Measurements from ENCODE around the gene SCN3B. TPM values are rescaled to one million over a fixed set of nuclear protein-coding genes. Genes with fewer than 3 reads are reported as not detected.

The SCN3B gene
- total and polyA plus RNA-seq, 2 of the 4 experiments (the other 2 are of a cell fraction), result under 0.01 to 0.03 TPM

DNA sequence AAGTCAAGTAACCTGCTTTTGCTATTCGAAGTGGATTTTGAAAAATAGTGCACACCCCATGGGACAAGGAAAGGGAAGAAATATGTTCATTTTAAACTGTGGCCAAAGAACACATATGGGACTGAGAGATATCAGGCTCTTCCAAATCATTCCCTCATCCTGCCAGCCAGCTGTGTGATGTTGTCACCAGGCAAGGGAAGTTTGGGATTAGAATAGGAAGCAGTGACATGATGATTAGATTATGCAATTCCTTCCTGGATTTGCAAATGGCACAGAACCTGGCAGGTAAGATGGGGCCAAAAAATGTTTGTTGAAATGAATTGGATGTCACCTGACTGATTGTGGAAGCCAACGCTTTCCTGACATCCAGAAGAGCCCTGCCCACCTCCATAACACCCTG lies 4.9 kb upstream of the SCN3B start:
- WGBS, 2 experiments (ENCODE audit: extremely low coverage in 2 of 2, insufficient read length in 1 of 2), result no CpG with 5 or more reads among the region's 2 CpGs
- TF ChIP-seq ELK1 (IDR thresholded peaks at IDR 0.05; ENCODE audit: borderline replicate concordance, low read depth, low read length) (no peak), RCOR1 (IDR thresholded peaks at IDR 0.05; ENCODE audit: insufficient replicate concordance, low read length) (no peak), MAFK (IDR thresholded peaks at IDR 0.05; ENCODE audit: low read depth, low read length) (no peak), MXI1 (IDR thresholded peaks at IDR 0.05; ENCODE audit: borderline replicate concordance, low read depth, low read length) (no peak), USF2 (IDR thresholded peaks at IDR 0.05; ENCODE audit: low read depth, low read length) (no peak), NFE2L2 (IDR thresholded peaks at IDR 0.05; ENCODE audit: low read depth, low read length) (no peak), BHLHE40 (IDR thresholded peaks at IDR 0.05; ENCODE audit: low read depth, low read length) (no peak), RAD21 (IDR thresholded peaks at IDR 0.05; ENCODE audit: low read length) (no peak), CTCF (conservative IDR thresholded peaks at IDR 0.05; ENCODE audit: low read depth, low read length) (no peak), CEBPB (IDR thresholded peaks at IDR 0.05; ENCODE audit: low read depth, low read length) (no peak), RFX5 (IDR thresholded peaks at IDR 0.05; ENCODE audit: low read depth, low read length) (no peak), SMC3 (IDR thresholded peaks at IDR 0.05; ENCODE audit: low read depth, low read length) (no peak), POLR2A (IDR thresholded peaks at IDR 0.05; ENCODE audit: low read depth, low read length) (no peak), CHD1 (IDR thresholded peaks at IDR 0.05; ENCODE audit: low read depth, low read length) (no peak)
- H2AK9ac ChIP-seq (replicated peaks; ENCODE audit: low read depth, low read length, poor library complexity), result no peak overlapping the region
- peaks cover 3% of the 10 kb centered on the region for H3K27me3 ChIP-seq (ENCODE audit: control insufficient read depth, insufficient read depth, low read length)
- no peak overlapping the region for H3K4me2 ChIP-seq (ENCODE audit: low read depth, low read length)
- H3K9me1 ChIP-seq (ENCODE audit: insufficient read depth, low read length), result no peaks in the 10 kb centered on the region
- no peak overlapping the region for H3K4ac ChIP-seq (ENCODE audit: low read depth, low read length)
- H3K9ac ChIP-seq (ENCODE audit: low read depth, low read length), result no peak overlapping the region
- no peak overlapping the region for H4K91ac ChIP-seq (ENCODE audit: insufficient read depth, low read depth, low read length)
- ATAC-seq (ENCODE audit: low read depth) (no peak), DNase-seq (no peak)
- no peaks in the 10 kb centered on the region for H4K20me1 ChIP-seq (ENCODE audit: insufficient read depth, low read length)
- no peak overlapping the region for H2BK20ac ChIP-seq (ENCODE audit: low read depth, low read length)
- H3K4me1 ChIP-seq (ENCODE audit: control insufficient read depth, insufficient read depth, low read length), result no peaks in the 10 kb centered on the region
- H2AFZ ChIP-seq (replicated peaks; ENCODE audit: low read length, poor library complexity), result no peak overlapping the region
- ChIA-PET POLR2A (ENCODE audit: unreplicated experiment) (no interaction called here), CTCF (no interaction called here)
- H2BK5ac ChIP-seq (ENCODE audit: low read depth, low read length, poor library complexity, severe bottlenecking), result no peak overlapping the region
- dilution Hi-C loops (cut with HindIII; ENCODE audit: low sequenced_read_pairs, unreplicated experiment) (no loop called here), intact Hi-C loops (cut with micrococcal nuclease) (no loop called here), in situ Hi-C loops (cut with MboI; ENCODE audit: low sequenced_read_pairs) (no loop called here)
- no peak overlapping the region for H3K23ac ChIP-seq (ENCODE audit: low read depth, low read length)
- no peaks in the 10 kb centered on the region for H3K36me3 ChIP-seq (ENCODE audit: control insufficient read depth, insufficient read depth, low read length)
- no peak overlapping the region for H4K8ac ChIP-seq (ENCODE audit: low read depth in 2 of 2, low read length in 2 of 2)
- no peak overlapping the region for H3K18ac ChIP-seq (ENCODE audit: low read depth, low read length)
- H2BK15ac ChIP-seq (ENCODE audit: low read depth, low read length), result no peak overlapping the region
- no peak overlapping the region for H2AK5ac ChIP-seq (ENCODE audit: low read depth, low read length)
- BruUV-seq (replicated peaks), result no TSS peak
- no peak overlapping the region for H3K27ac ChIP-seq (ENCODE audit: insufficient read depth, low read length)
- no peaks in the 10 kb centered on the region for H3K9me3 ChIP-seq (ENCODE audit: control insufficient read depth, insufficient read depth, low read length)
- H2BK120ac ChIP-seq (ENCODE audit: low read depth, low read length), result no peak overlapping the region
- H4K5ac ChIP-seq (ENCODE audit: low read depth, low read length), result no peak overlapping the region
- no peak overlapping the region for H3K14ac ChIP-seq (replicated peaks; ENCODE audit: low read depth, low read length)
- H3K4me3 ChIP-seq (ENCODE audit: insufficient read depth, low read depth, low read length), result no peak overlapping the region
- no peak overlapping the region for H3K56ac ChIP-seq (ENCODE audit: extremely low read depth, insufficient read depth, low read length)
- H3K79me1 ChIP-seq (ENCODE audit: low read depth in 1 of 2, low read length in 2 of 2), result no peaks in the 10 kb centered on the region
